Neural progenitor cell (in vitro differentiated cells): ENCODE data around the gene DNAH14.

Experiments
- EZH2 ChIP-seq: fragments of 200-600 bp; sonication (generic); IDR thresholded peaks from 2 replicates; pipeline ENCODE4 v1.6.1; 2017; ENCODE audit warnings: antibody characterized with exemption, mild to moderate bottlenecking, moderate library complexity
- EZH2phosphoT487 ChIP-seq: fragments of 200-600 bp; sonication (generic); IDR thresholded peaks from 2 replicates; pipeline ENCODE4 v1.6.1; 2017; ENCODE audit warnings: antibody characterized with exemption
- TF ChIP-seq, protein P1 (sequence below): fragments of 200-600 bp; sonication (generic); IDR thresholded peaks from 2 replicates; pipeline ENCODE4 v1.5.1; 2017; ENCODE audit warnings: antibody characterized with exemption, mild to moderate bottlenecking

DNA sequence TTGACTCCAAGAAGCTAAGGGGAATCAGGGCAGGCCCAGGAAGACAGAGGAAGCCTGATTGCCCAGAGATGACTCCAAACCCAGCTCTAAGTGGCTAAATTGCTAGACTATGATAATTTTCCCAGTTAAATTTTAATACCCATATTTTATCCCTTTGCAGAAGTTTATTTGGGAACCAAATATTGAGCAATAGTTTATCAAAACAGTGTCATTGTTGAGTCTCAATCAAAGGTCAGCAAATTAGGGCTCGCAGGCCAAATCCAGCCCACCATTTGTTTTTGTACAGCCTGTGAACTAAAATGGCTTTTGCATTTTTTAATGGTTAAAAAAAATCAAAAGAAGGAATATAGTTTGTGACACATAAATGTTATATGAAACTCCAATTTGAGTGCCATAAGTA lies 451.2 kb downstream of the DNAH14 start:
- TF ChIP-seq, protein P1, sequence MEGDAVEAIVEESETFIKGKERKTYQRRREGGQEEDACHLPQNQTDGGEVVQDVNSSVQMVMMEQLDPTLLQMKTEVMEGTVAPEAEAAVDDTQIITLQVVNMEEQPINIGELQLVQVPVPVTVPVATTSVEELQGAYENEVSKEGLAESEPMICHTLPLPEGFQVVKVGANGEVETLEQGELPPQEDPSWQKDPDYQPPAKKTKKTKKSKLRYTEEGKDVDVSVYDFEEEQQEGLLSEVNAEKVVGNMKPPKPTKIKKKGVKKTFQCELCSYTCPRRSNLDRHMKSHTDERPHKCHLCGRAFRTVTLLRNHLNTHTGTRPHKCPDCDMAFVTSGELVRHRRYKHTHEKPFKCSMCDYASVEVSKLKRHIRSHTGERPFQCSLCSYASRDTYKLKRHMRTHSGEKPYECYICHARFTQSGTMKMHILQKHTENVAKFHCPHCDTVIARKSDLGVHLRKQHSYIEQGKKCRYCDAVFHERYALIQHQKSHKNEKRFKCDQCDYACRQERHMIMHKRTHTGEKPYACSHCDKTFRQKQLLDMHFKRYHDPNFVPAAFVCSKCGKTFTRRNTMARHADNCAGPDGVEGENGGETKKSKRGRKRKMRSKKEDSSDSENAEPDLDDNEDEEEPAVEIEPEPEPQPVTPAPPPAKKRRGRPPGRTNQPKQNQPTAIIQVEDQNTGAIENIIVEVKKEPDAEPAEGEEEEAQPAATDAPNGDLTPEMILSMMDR = no peak
- TF ChIP-seq EZH2 (no peak), EZH2phosphoT487 (no peak)
